Measurements from ENCODE around the gene ERVFRD-1. TPM values are rescaled to one million over a fixed set of nuclear protein-coding genes. Genes with fewer than 3 reads are reported as not detected.

The ERVFRD-1 gene
- not detected in 2 replicates for total RNA-seq (2014; rRNA removed; shearing (Covaris generic); ENCODE audit: low replicate concordance)

- no peak within 1 kb of the TSS for H3K4me3 ChIP-seq (ENCODE audit: low read length)
- H3K27ac ChIP-seq (ENCODE audit: low read length) = no peak within 1 kb of the TSS
- no peak within 1 kb of the TSS for H3K9ac ChIP-seq (ENCODE audit: low read length)
- no peak within 1 kb of the TSS for H2AFZ ChIP-seq (ENCODE audit: low read length)
- no peak within 1 kb of the TSS for H3K4me2 ChIP-seq (ENCODE audit: low read depth, low read length, poor library complexity, severe bottlenecking)
- peaks cover 19% of the 10 kb centered on the region for H4K20me1 ChIP-seq (ENCODE audit: insufficient read depth, low read depth, low read length)
- no peaks in the 10 kb centered on the region for H3K9me2 ChIP-seq (replicated peaks; ENCODE audit: insufficient read depth, low read length)
- H3K9me3 ChIP-seq (ENCODE audit: low read length) = no peaks in the 10 kb centered on the region
- no peaks in the 10 kb centered on the region for H3K36me3 ChIP-seq (ENCODE audit: insufficient read depth, low read length)
- H3K79me2 ChIP-seq (ENCODE audit: low read length) = peaks cover 91% of the 10 kb centered on the region
- H3K4me1 ChIP-seq (ENCODE audit: low read length) = peaks cover 8% of the 10 kb centered on the region; the same call in 1 of the 2 replicates
- no peak for DNase-seq
- H3K27me3 ChIP-seq (ENCODE audit: low read length) = no peaks in the 10 kb centered on the region
These were observed at the start of gene ERVFRD-1 for GRCh38 chr6:11110921-11111768. ERVFRD-1 (minus strand) TSS chr6:11111725; CDS start chr6:11105310, 6,415 bp downstream.

- no peaks in the 10 kb centered on the region for H3K79me2 ChIP-seq (ENCODE audit: low read length)
These were observed 48.7 kb upstream of the ERVFRD-1 start for GRCh38 chr6:11160199-11160598.

GRCh38 chr6:11155589-11155988, 44.1 kb upstream of the ERVFRD-1 start:
- no peaks in the 10 kb centered on the region for H3K36me3 ChIP-seq (ENCODE audit: insufficient read depth, low read length)
- no peak overlapping the region for H3K4me3 ChIP-seq (ENCODE audit: low read length)
- no peaks in the 10 kb centered on the region for H3K27me3 ChIP-seq (ENCODE audit: low read length)
- H2AFZ ChIP-seq (ENCODE audit: low read length) = no peak overlapping the region
- H3K27ac ChIP-seq (ENCODE audit: low read length) = no peak overlapping the region
- no peaks in the 10 kb centered on the region for H4K20me1 ChIP-seq (ENCODE audit: insufficient read depth, low read depth, low read length)
- no peaks in the 10 kb centered on the region for H3K9me2 ChIP-seq (replicated peaks; ENCODE audit: insufficient read depth, low read length)
- no peaks in the 10 kb centered on the region for H3K9me3 ChIP-seq (ENCODE audit: low read length)
- H3K4me1 ChIP-seq (ENCODE audit: low read length) = no peaks in the 10 kb centered on the region
- H3K4me2 ChIP-seq (ENCODE audit: low read depth, low read length, poor library complexity, severe bottlenecking) = no peak overlapping the region
- no peak for DNase-seq
- no peaks in the 10 kb centered on the region for H3K79me2 ChIP-seq (ENCODE audit: low read length)
- H3K9ac ChIP-seq (ENCODE audit: low read length) = no peak overlapping the region

More at GRCh38 chr6:11160199-11160598, 48.7 kb upstream of the ERVFRD-1 start:
- no peaks in the 10 kb centered on the region for H3K9me3 ChIP-seq (ENCODE audit: low read length)
- H3K4me3 ChIP-seq (ENCODE audit: low read length) = no peak overlapping the region
- no peaks in the 10 kb centered on the region for H4K20me1 ChIP-seq (ENCODE audit: insufficient read depth, low read depth, low read length)
- H3K27me3 ChIP-seq (ENCODE audit: low read length) = no peaks in the 10 kb centered on the region
- no peak overlapping the region for H2AFZ ChIP-seq (ENCODE audit: low read length)
- DNase-seq = no peak
- H3K4me1 ChIP-seq (ENCODE audit: low read length) = no peaks in the 10 kb centered on the region
- H3K9ac ChIP-seq (ENCODE audit: low read length) = no peak overlapping the region
- no peak overlapping the region for H3K27ac ChIP-seq (ENCODE audit: low read length)
- H3K4me2 ChIP-seq (ENCODE audit: low read depth, low read length, poor library complexity, severe bottlenecking) = no peak overlapping the region
- H3K36me3 ChIP-seq (ENCODE audit: insufficient read depth, low read length) = no peaks in the 10 kb centered on the region
- H3K9me2 ChIP-seq (replicated peaks; ENCODE audit: insufficient read depth, low read length) = no peaks in the 10 kb centered on the region

GRCh38 chr6:11153447-11153846, 41.9 kb upstream of the ERVFRD-1 start:
- no peaks in the 10 kb centered on the region for H3K9me3 ChIP-seq (ENCODE audit: low read length)
- H3K27ac ChIP-seq (ENCODE audit: low read length) = no peak overlapping the region
- no peaks in the 10 kb centered on the region for H3K79me2 ChIP-seq (ENCODE audit: low read length)
- H3K27me3 ChIP-seq (ENCODE audit: low read length) = no peaks in the 10 kb centered on the region
- no peaks in the 10 kb centered on the region for H3K9me2 ChIP-seq (replicated peaks; ENCODE audit: insufficient read depth, low read length)
- H4K20me1 ChIP-seq (ENCODE audit: insufficient read depth, low read depth, low read length) = no peaks in the 10 kb centered on the region
- H3K4me1 ChIP-seq (ENCODE audit: low read length) = no peaks in the 10 kb centered on the region
- no peak overlapping the region for H3K4me2 ChIP-seq (ENCODE audit: low read depth, low read length, poor library complexity, severe bottlenecking)
- no peak overlapping the region for H2AFZ ChIP-seq (ENCODE audit: low read length)
- DNase-seq = no peak
- no peak overlapping the region for H3K9ac ChIP-seq (ENCODE audit: low read length)
- no peaks in the 10 kb centered on the region for H3K36me3 ChIP-seq (ENCODE audit: insufficient read depth, low read length)
- no peak overlapping the region for H3K4me3 ChIP-seq (ENCODE audit: low read length)

- H3K79me2 ChIP-seq (ENCODE audit: low read length) = no peaks in the 10 kb centered on the region
- no peaks in the 10 kb centered on the region for H3K4me1 ChIP-seq (ENCODE audit: low read length)
- H4K20me1 ChIP-seq (ENCODE audit: insufficient read depth, low read depth, low read length) = no peaks in the 10 kb centered on the region
- no peak overlapping the region for H3K4me2 ChIP-seq (ENCODE audit: low read depth, low read length, poor library complexity, severe bottlenecking)
- H3K9me3 ChIP-seq (ENCODE audit: low read length) = no peaks in the 10 kb centered on the region
- H3K9ac ChIP-seq (ENCODE audit: low read length) = no peak overlapping the region
- no peaks in the 10 kb centered on the region for H3K27me3 ChIP-seq (ENCODE audit: low read length)
- H3K36me3 ChIP-seq (ENCODE audit: insufficient read depth, low read length) = no peaks in the 10 kb centered on the region
- H3K9me2 ChIP-seq (replicated peaks; ENCODE audit: insufficient read depth, low read length) = no peaks in the 10 kb centered on the region
- no peak overlapping the region for H2AFZ ChIP-seq (ENCODE audit: low read length)
- H3K27ac ChIP-seq (ENCODE audit: low read length) = no peak overlapping the region
- DNase-seq = no peak
- no peak overlapping the region for H3K4me3 ChIP-seq (ENCODE audit: low read length)
These were observed 41.1 kb upstream of the ERVFRD-1 start for GRCh38 chr6:11152581-11152980.

- no peaks in the 10 kb centered on the region for H3K4me1 ChIP-seq (ENCODE audit: low read length)
- H4K20me1 ChIP-seq (ENCODE audit: insufficient read depth, low read depth, low read length) = no peaks in the 10 kb centered on the region
- H3K9ac ChIP-seq (ENCODE audit: low read length) = no peak overlapping the region
- DNase-seq = no peak
- H3K36me3 ChIP-seq (ENCODE audit: insufficient read depth, low read length) = no peaks in the 10 kb centered on the region
- no peaks in the 10 kb centered on the region for H3K9me2 ChIP-seq (replicated peaks; ENCODE audit: insufficient read depth, low read length)
- no peaks in the 10 kb centered on the region for H3K9me3 ChIP-seq (ENCODE audit: low read length)
- no peak overlapping the region for H3K4me2 ChIP-seq (ENCODE audit: low read depth, low read length, poor library complexity, severe bottlenecking)
- no peak overlapping the region for H3K4me3 ChIP-seq (ENCODE audit: low read length)
- no peaks in the 10 kb centered on the region for H3K79me2 ChIP-seq (ENCODE audit: low read length)
- no peak overlapping the region for H2AFZ ChIP-seq (ENCODE audit: low read length)
- H3K27me3 ChIP-seq (ENCODE audit: low read length) = no peaks in the 10 kb centered on the region
- H3K27ac ChIP-seq (ENCODE audit: low read length) = no peak overlapping the region
These were observed 40.0 kb upstream of the ERVFRD-1 start for GRCh38 chr6:11151488-11151887.

- Histone ChIP-seq H2AFZ (ENCODE audit: low read length) (no peak overlapping the region), H3K9ac (ENCODE audit: low read length) (no peak overlapping the region), H3K4me3 (ENCODE audit: low read length) (no peak overlapping the region), H3K36me3 (ENCODE audit: insufficient read depth, low read length) (no peaks in the 10 kb centered on the region), H3K4me2 (ENCODE audit: low read depth, low read length, poor library complexity, severe bottlenecking) (no peak overlapping the region), H3K9me3 (ENCODE audit: low read length) (no peaks in the 10 kb centered on the region), H3K9me2 (replicated peaks; ENCODE audit: insufficient read depth, low read length) (no peaks in the 10 kb centered on the region), H3K27me3 (ENCODE audit: low read length) (no peaks in the 10 kb centered on the region), H3K4me1 (ENCODE audit: low read length) (no peaks in the 10 kb centered on the region), H4K20me1 (ENCODE audit: insufficient read depth, low read depth, low read length) (no peaks in the 10 kb centered on the region), H3K27ac (ENCODE audit: low read length) (no peak overlapping the region), H3K79me2 (ENCODE audit: low read length) (no peaks in the 10 kb centered on the region)
- DNase-seq = no peak
These were observed 38.0 kb upstream of the ERVFRD-1 start for GRCh38 chr6:11149551-11149950.

- Histone ChIP-seq H3K4me1 (ENCODE audit: low read length) (peaks cover under 1% of the 10 kb centered on the region; the same call in 1 of the 2 replicates), H3K4me2 (ENCODE audit: low read depth, low read length, poor library complexity, severe bottlenecking) (no peak overlapping the region), H3K9me3 (ENCODE audit: low read length) (no peaks in the 10 kb centered on the region), H3K79me2 (ENCODE audit: low read length) (no peaks in the 10 kb centered on the region), H3K4me3 (ENCODE audit: low read length) (no peak overlapping the region), H3K9ac (ENCODE audit: low read length) (no peak overlapping the region), H2AFZ (ENCODE audit: low read length) (no peak overlapping the region), H3K36me3 (ENCODE audit: insufficient read depth, low read length) (no peaks in the 10 kb centered on the region), H3K27ac (ENCODE audit: low read length) (no peak overlapping the region), H3K9me2 (replicated peaks; ENCODE audit: insufficient read depth, low read length) (no peaks in the 10 kb centered on the region), H4K20me1 (ENCODE audit: insufficient read depth, low read depth, low read length) (no peaks in the 10 kb centered on the region), H3K27me3 (ENCODE audit: low read length) (no peaks in the 10 kb centered on the region)
- DNase-seq = no peak
These were observed 34.7 kb upstream of the ERVFRD-1 start for GRCh38 chr6:11146117-11146826.
